ENCODE measurements around the gene CDK17.

- TF ChIP-seq RARB (CRISPR knock-in tag; IDR thresholded peaks at IDR 0.05) (no peak), ZNF565 (CRISPR knock-in tag; conservative IDR thresholded peaks at IDR 0.05; ENCODE audit: low read depth) (no peak), CSDC2 (CRISPR knock-in tag; IDR thresholded peaks at IDR 0.05) (no peak)
Observed at GRCh38 chr12:96422192-96422591, 22.0 kb upstream of the CDK17 start.
